ENCODE measurements around the gene HDAC9. TPM values are rescaled to one million over a fixed set of nuclear protein-coding genes. Genes with fewer than 3 reads are reported as not detected.

HDAC9 gene
- total and polyA plus RNA-seq, 7 experiments from 2014 or later = 0.08 to 32.1 (median 0.30) TPM

- Mint-ChIP-seq H3K4me3 (no peak overlapping the region), H3K27me3 (no peaks in the 10 kb centered on the region), H3K9me3 (no peaks in the 10 kb centered on the region), H3K4me1 (no peaks in the 10 kb centered on the region), H3K36me3 (no peaks in the 10 kb centered on the region), H3K27ac (no peak overlapping the region)
- Histone ChIP-seq H3K4me3 (ENCODE audit: low read length) (no peak overlapping the region), H3K36me3 (ENCODE audit: control insufficient read depth in 2 of 3, insufficient read depth in 3 of 3, low read length in 3 of 3) (no peaks in the 10 kb centered on the region), H3K27me3 (ENCODE audit: control insufficient read depth in 2 of 2, insufficient read depth in 2 of 2, low read length in 2 of 2) (no peaks in the 10 kb centered on the region), H3K27ac (ENCODE audit: low read depth, low read length) (no peak overlapping the region), H3K9me3 (ENCODE audit: control insufficient read depth in 2 of 3, low read length in 3 of 3) (no peaks in the 10 kb centered on the region), H3K4me1 (ENCODE audit: control insufficient read depth in 2 of 2, insufficient read depth in 2 of 2, low read length in 2 of 2) (no peaks in the 10 kb centered on the region)
- intact Hi-C loops (cut with micrococcal nuclease) = no loop called here
- ChIA-PET POLR2A (no interaction called here), CTCF (interaction anchor here (0.7 kb wide), 1 partner anchor 15 kb away, joined by 3 read pairs; no protein-coding TSS in a partner anchor)
- DNase-seq (no peak), ATAC-seq (no peak)
Measured at GRCh38 chr7:18570441-18570840, 74.9 kb downstream of the HDAC9 start.

GRCh38 chr7:18570890-18571478 lies 75.4 kb downstream of the HDAC9 start:
- POLR2A ChIA-PET = no interaction called here
- intact Hi-C loops (cut with micrococcal nuclease) = no loop called here
- Histone ChIP-seq H3K4me1 (ENCODE audit: control insufficient read depth in 2 of 2, insufficient read depth in 2 of 2, low read length in 2 of 2) (no peaks in the 10 kb centered on the region), H3K4me3 (ENCODE audit: low read length) (no peak overlapping the region), H3K27me3 (ENCODE audit: control insufficient read depth in 2 of 2, insufficient read depth in 2 of 2, low read length in 2 of 2) (no peaks in the 10 kb centered on the region), H3K27ac (ENCODE audit: low read depth, low read length) (no peak overlapping the region), H3K36me3 (ENCODE audit: control insufficient read depth in 2 of 3, insufficient read depth in 3 of 3, low read length in 3 of 3) (no peaks in the 10 kb centered on the region), H3K9me3 (ENCODE audit: control insufficient read depth in 2 of 3, low read length in 3 of 3) (no peaks in the 10 kb centered on the region)
- Mint-ChIP-seq H3K36me3 (no peaks in the 10 kb centered on the region), H3K9me3 (no peaks in the 10 kb centered on the region), H3K27me3 (no peaks in the 10 kb centered on the region), H3K27ac (no peak overlapping the region), H3K4me3 (no peak overlapping the region), H3K4me1 (no peaks in the 10 kb centered on the region)
- ATAC-seq (no peak), DNase-seq (no peak)
- CTCF ChIA-PET = interaction anchor here (0.7 to 1.1 kb wide), 2 partner anchors 8 to 15 kb away, joined by 3 read pairs; no protein-coding TSS in a partner anchor

GRCh38 chr7:18572154-18572553 lies 76.6 kb downstream of the HDAC9 start:
- no peak overlapping the region for H3K27ac Mint-ChIP-seq
- H3K36me3 ChIP-seq (ENCODE audit: control insufficient read depth in 2 of 3, insufficient read depth in 3 of 3, low read length in 3 of 3) = no peaks in the 10 kb centered on the region
- ATAC-seq (no peak), DNase-seq (no peak)
- no peaks in the 10 kb centered on the region for H3K27me3 Mint-ChIP-seq
- H3K27me3 ChIP-seq (ENCODE audit: control insufficient read depth in 2 of 2, insufficient read depth in 2 of 2, low read length in 2 of 2) = no peaks in the 10 kb centered on the region
- ChIA-PET CTCF (interaction anchor here (1.1 kb wide), 1 partner anchor 9 kb away, joined by 3 read pairs; no protein-coding TSS in a partner anchor), POLR2A (no interaction called here)
- H3K9me3 Mint-ChIP-seq = peaks cover 0 to 1% (median 0%) of the 10 kb centered on the region in 11 donors
- H3K4me3 Mint-ChIP-seq = no peak overlapping the region
- H3K4me3 ChIP-seq (ENCODE audit: low read length) = no peak overlapping the region
- H3K4me1 Mint-ChIP-seq = peaks cover 0 to 2% (median 0%) of the 10 kb centered on the region in 7 donors
- no peaks in the 10 kb centered on the region for H3K9me3 ChIP-seq (ENCODE audit: control insufficient read depth in 2 of 3, low read length in 3 of 3)
- H3K36me3 Mint-ChIP-seq = no peaks in the 10 kb centered on the region
- H3K27ac ChIP-seq (ENCODE audit: low read depth, low read length) = no peak overlapping the region
- intact Hi-C loops (cut with micrococcal nuclease) = no loop called here
- no peaks in the 10 kb centered on the region for H3K4me1 ChIP-seq (ENCODE audit: control insufficient read depth in 2 of 2, insufficient read depth in 2 of 2, low read length in 2 of 2)

GRCh38 chr7:18572885-18573284 lies 77.3 kb downstream of the HDAC9 start:
- no peak for ATAC-seq
- H3K4me1 ChIP-seq (ENCODE audit: control insufficient read depth in 2 of 2, insufficient read depth in 2 of 2, low read length in 2 of 2) = no peaks in the 10 kb centered on the region
- H3K27ac Mint-ChIP-seq = no peak overlapping the region

GRCh38 chr7:18573410-18574234 lies 78.1 kb downstream of the HDAC9 start:
- Histone ChIP-seq H3K4me1 (ENCODE audit: control insufficient read depth in 2 of 2, insufficient read depth in 2 of 2, low read length in 2 of 2) (no peaks in the 10 kb centered on the region), H3K27me3 (ENCODE audit: control insufficient read depth in 2 of 2, insufficient read depth in 2 of 2, low read length in 2 of 2) (no peaks in the 10 kb centered on the region), H3K27ac (ENCODE audit: low read depth, low read length) (no peak overlapping the region), H3K4me3 (ENCODE audit: low read length) (no peak overlapping the region), H3K36me3 (ENCODE audit: control insufficient read depth in 2 of 3, insufficient read depth in 3 of 3, low read length in 3 of 3) (no peaks in the 10 kb centered on the region), H3K9me3 (ENCODE audit: control insufficient read depth in 2 of 3, low read length in 3 of 3) (no peaks in the 10 kb centered on the region)
- no peak overlapping the region for H3K27ac Mint-ChIP-seq
- ChIA-PET CTCF (interaction anchor here (0.5 kb wide), 1 partner anchor 25 kb away, joined by 3 read pairs; no protein-coding TSS in a partner anchor), POLR2A (no interaction called here)
- H3K27me3 Mint-ChIP-seq = no peaks in the 10 kb centered on the region
- H3K4me1 Mint-ChIP-seq = peaks cover 0 to 2% (median 0%) of the 10 kb centered on the region in 7 donors
- no peak overlapping the region for H3K4me3 Mint-ChIP-seq
- intact Hi-C loops (cut with micrococcal nuclease) = no loop called here
- no peak for DNase-seq
- no peak for ATAC-seq
- no peaks in the 10 kb centered on the region for H3K36me3 Mint-ChIP-seq
- peaks cover 0 to 6% (median 0%) of the 10 kb centered on the region in 11 donors for H3K9me3 Mint-ChIP-seq

More at GRCh38 chr7:18572885-18573284, 77.3 kb downstream of the HDAC9 start:
- ChIA-PET CTCF (no interaction called here), POLR2A (no interaction called here)
- H3K27me3 ChIP-seq (ENCODE audit: control insufficient read depth in 2 of 2, insufficient read depth in 2 of 2, low read length in 2 of 2) = no peaks in the 10 kb centered on the region
- no peak for DNase-seq
- Mint-ChIP-seq H3K36me3 (no peaks in the 10 kb centered on the region), H3K27me3 (no peaks in the 10 kb centered on the region), H3K4me3 (no peak overlapping the region), H3K9me3 (peaks cover 0 to 1% (median 0%) of the 10 kb centered on the region in 11 donors), H3K4me1 (peaks cover 0 to 2% (median 0%) of the 10 kb centered on the region in 7 donors)
- no peaks in the 10 kb centered on the region for H3K36me3 ChIP-seq (ENCODE audit: control insufficient read depth in 2 of 3, insufficient read depth in 3 of 3, low read length in 3 of 3)
- intact Hi-C loops (cut with micrococcal nuclease) = no loop called here
- H3K27ac ChIP-seq (ENCODE audit: low read depth, low read length) = no peak overlapping the region
- no peaks in the 10 kb centered on the region for H3K9me3 ChIP-seq (ENCODE audit: control insufficient read depth in 2 of 3, low read length in 3 of 3)
- H3K4me3 ChIP-seq (ENCODE audit: low read length) = no peak overlapping the region

GRCh38 chr7:18574235-18574540 lies 78.6 kb downstream of the HDAC9 start:
- no peaks in the 10 kb centered on the region for H3K9me3 ChIP-seq (ENCODE audit: control insufficient read depth in 2 of 3, low read length in 3 of 3)
- Mint-ChIP-seq H3K36me3 (no peaks in the 10 kb centered on the region), H3K4me1 (peaks cover 0 to 2% (median 0%) of the 10 kb centered on the region in 7 donors), H3K27me3 (no peaks in the 10 kb centered on the region), H3K4me3 (no peak overlapping the region), H3K27ac (no peak overlapping the region), H3K9me3 (peaks cover 0 to 10% (median 0%) of the 10 kb centered on the region in 11 donors)
- POLR2A ChIA-PET = no interaction called here
- no peaks in the 10 kb centered on the region for H3K27me3 ChIP-seq (ENCODE audit: control insufficient read depth in 2 of 2, insufficient read depth in 2 of 2, low read length in 2 of 2)
- no peaks in the 10 kb centered on the region for H3K4me1 ChIP-seq (ENCODE audit: control insufficient read depth in 2 of 2, insufficient read depth in 2 of 2, low read length in 2 of 2)
- no peak overlapping the region for H3K27ac ChIP-seq (ENCODE audit: low read depth, low read length)
- no peak for DNase-seq
- H3K36me3 ChIP-seq (ENCODE audit: control insufficient read depth in 2 of 3, insufficient read depth in 3 of 3, low read length in 3 of 3) = no peaks in the 10 kb centered on the region
- no peak overlapping the region for H3K4me3 ChIP-seq (ENCODE audit: low read length)
- intact Hi-C loops (cut with micrococcal nuclease) = no loop called here
- CTCF ChIA-PET = interaction anchor here (0.5 kb wide), 1 partner anchor 26 kb away, joined by 3 read pairs; no protein-coding TSS in a partner anchor
- no peak for ATAC-seq
